ENCODE data around the gene TRPM5.

Gene TRPM5

GRCh38 chr11:2474059-2474901 is 30.0 kb upstream of the TRPM5 start:
- Mint-ChIP-seq H3K36me3 (ENCODE audit: low read depth) (peaks cover 18% of the 10 kb centered on the region), H3K27me3 (peaks cover 1% of the 10 kb centered on the region)

GRCh38 chr11:2473361-2474058 is 29.2 kb upstream of the TRPM5 start:
- ATAC-seq (no peak), DNase-seq (no peak)
- H3K4me3 Mint-ChIP-seq, result no peak overlapping the region
- H3K9me3 Mint-ChIP-seq, result peaks cover 8% of the 10 kb centered on the region
- H3K36me3 Mint-ChIP-seq (ENCODE audit: low read depth), result peaks cover 10% of the 10 kb centered on the region
- peaks cover 1% of the 10 kb centered on the region for H3K27me3 Mint-ChIP-seq
- peaks cover 10% of the 10 kb centered on the region for H3K4me1 Mint-ChIP-seq
- no peak overlapping the region for H3K27ac Mint-ChIP-seq

More at GRCh38 chr11:2474059-2474901, 30.0 kb upstream of the TRPM5 start:
- peaks cover 12% of the 10 kb centered on the region for H3K9me3 Mint-ChIP-seq
- ATAC-seq, result no peak
- DNase-seq, result no peak
- no peak overlapping the region for H3K27ac Mint-ChIP-seq
- H3K4me3 Mint-ChIP-seq, result no peak overlapping the region
- peaks cover 3% of the 10 kb centered on the region for H3K4me1 Mint-ChIP-seq

- Mint-ChIP-seq H3K27ac (no peak overlapping the region), H3K36me3 (ENCODE audit: low read depth) (peaks cover 3% of the 10 kb centered on the region), H3K4me3 (no peak overlapping the region), H3K9me3 (no peaks in the 10 kb centered on the region), H3K27me3 (peaks cover 1% of the 10 kb centered on the region), H3K4me1 (peaks cover 17% of the 10 kb centered on the region)
- ATAC-seq (no peak), DNase-seq (no peak)
Observed at GRCh38 chr11:2472428-2473186, 28.3 kb upstream of the TRPM5 start.

- Mint-ChIP-seq H3K4me1 (peaks cover 26% of the 10 kb centered on the region), H3K9me3 (no peaks in the 10 kb centered on the region), H3K27me3 (peaks cover 1% of the 10 kb centered on the region), H3K4me3 (no peak overlapping the region), H3K27ac (no peak overlapping the region), H3K36me3 (ENCODE audit: low read depth) (no peaks in the 10 kb centered on the region)
- DNase-seq, result no peak
- ATAC-seq, result no peak
Observed at GRCh38 chr11:2471804-2472096, 27.4 kb upstream of the TRPM5 start.

- no peak for ATAC-seq
- H3K4me1 Mint-ChIP-seq, result peaks cover 31% of the 10 kb centered on the region
- no peaks in the 10 kb centered on the region for H3K36me3 Mint-ChIP-seq (ENCODE audit: low read depth)
- no peaks in the 10 kb centered on the region for H3K9me3 Mint-ChIP-seq
- H3K27ac Mint-ChIP-seq, result no peak overlapping the region
- no peak overlapping the region for H3K4me3 Mint-ChIP-seq
- no peak for DNase-seq
- peaks cover 1% of the 10 kb centered on the region for H3K27me3 Mint-ChIP-seq
Observed at GRCh38 chr11:2471048-2471803, 26.9 kb upstream of the TRPM5 start.

- no peak overlapping the region for H3K27ac Mint-ChIP-seq
- H3K4me3 Mint-ChIP-seq, result no peak overlapping the region
- no peaks in the 10 kb centered on the region for H3K36me3 Mint-ChIP-seq (ENCODE audit: low read depth)
- no peak for DNase-seq
- H3K4me1 Mint-ChIP-seq, result peaks cover 38% of the 10 kb centered on the region
- H3K27me3 Mint-ChIP-seq, result peaks cover 1% of the 10 kb centered on the region
- no peaks in the 10 kb centered on the region for H3K9me3 Mint-ChIP-seq
- ATAC-seq, result no peak
Observed at GRCh38 chr11:2470495-2470894, 26.2 kb upstream of the TRPM5 start.

- Mint-ChIP-seq H3K9me3 (no peaks in the 10 kb centered on the region), H3K36me3 (ENCODE audit: low read depth) (no peaks in the 10 kb centered on the region), H3K27me3 (no peaks in the 10 kb centered on the region), H3K27ac (no peak overlapping the region), H3K4me3 (no peak overlapping the region), H3K4me1 (peaks cover 44% of the 10 kb centered on the region)
- ATAC-seq (no peak), DNase-seq (no peak)
Observed at GRCh38 chr11:2468363-2469235, 24.3 kb upstream of the TRPM5 start.

- Mint-ChIP-seq H3K9me3 (no peaks in the 10 kb centered on the region), H3K4me1 (peaks cover 51% of the 10 kb centered on the region), H3K4me3 (no peak overlapping the region), H3K27me3 (no peaks in the 10 kb centered on the region), H3K36me3 (ENCODE audit: low read depth) (no peaks in the 10 kb centered on the region), H3K27ac (no peak overlapping the region)
- no peak for DNase-seq
- no peak for ATAC-seq
Observed at GRCh38 chr11:2467695-2468055, 23.4 kb upstream of the TRPM5 start.

GRCh38 chr11:2466869-2467694 is 22.8 kb upstream of the TRPM5 start:
- Mint-ChIP-seq H3K4me3 (no peak overlapping the region), H3K4me1 (peaks cover 50% of the 10 kb centered on the region), H3K36me3 (ENCODE audit: low read depth) (no peaks in the 10 kb centered on the region), H3K27ac (peak overlapping the region; percentile 42), H3K27me3 (no peaks in the 10 kb centered on the region), H3K9me3 (no peaks in the 10 kb centered on the region)
- peak; percentile 54 for DNase-seq
- ATAC-seq, result peak; percentile 95

GRCh38 chr11:2466069-2466801 is 21.9 kb upstream of the TRPM5 start:
- no peak overlapping the region for H3K4me3 Mint-ChIP-seq
- no peaks in the 10 kb centered on the region for H3K36me3 Mint-ChIP-seq (ENCODE audit: low read depth)
- no peak for DNase-seq
- no peak overlapping the region for H3K27ac Mint-ChIP-seq
- ATAC-seq, result no peak
- H3K27me3 Mint-ChIP-seq, result no peaks in the 10 kb centered on the region
- no peaks in the 10 kb centered on the region for H3K9me3 Mint-ChIP-seq
- H3K4me1 Mint-ChIP-seq, result peaks cover 50% of the 10 kb centered on the region

GRCh38 chr11:2465202-2466068 is 21.1 kb upstream of the TRPM5 start:
- ATAC-seq (no peak), DNase-seq (no peak)
- Mint-ChIP-seq H3K36me3 (ENCODE audit: low read depth) (no peaks in the 10 kb centered on the region), H3K9me3 (no peaks in the 10 kb centered on the region), H3K4me1 (peaks cover 50% of the 10 kb centered on the region), H3K4me3 (no peak overlapping the region), H3K27me3 (no peaks in the 10 kb centered on the region), H3K27ac (no peak overlapping the region)
